NOMO-1 treated with DMSO at 0.1 percent for 48 hours (cell line): ENCODE results near the gene C1orf167.

ENCODE experiments used
- DNase-seq: peaks from one replicate; lab custom pipeline; 2025; ENCODE audit not compliant: unreplicated experiment; lab: John Stamatoyannopoulos, UW

Gene C1orf167

DNA sequence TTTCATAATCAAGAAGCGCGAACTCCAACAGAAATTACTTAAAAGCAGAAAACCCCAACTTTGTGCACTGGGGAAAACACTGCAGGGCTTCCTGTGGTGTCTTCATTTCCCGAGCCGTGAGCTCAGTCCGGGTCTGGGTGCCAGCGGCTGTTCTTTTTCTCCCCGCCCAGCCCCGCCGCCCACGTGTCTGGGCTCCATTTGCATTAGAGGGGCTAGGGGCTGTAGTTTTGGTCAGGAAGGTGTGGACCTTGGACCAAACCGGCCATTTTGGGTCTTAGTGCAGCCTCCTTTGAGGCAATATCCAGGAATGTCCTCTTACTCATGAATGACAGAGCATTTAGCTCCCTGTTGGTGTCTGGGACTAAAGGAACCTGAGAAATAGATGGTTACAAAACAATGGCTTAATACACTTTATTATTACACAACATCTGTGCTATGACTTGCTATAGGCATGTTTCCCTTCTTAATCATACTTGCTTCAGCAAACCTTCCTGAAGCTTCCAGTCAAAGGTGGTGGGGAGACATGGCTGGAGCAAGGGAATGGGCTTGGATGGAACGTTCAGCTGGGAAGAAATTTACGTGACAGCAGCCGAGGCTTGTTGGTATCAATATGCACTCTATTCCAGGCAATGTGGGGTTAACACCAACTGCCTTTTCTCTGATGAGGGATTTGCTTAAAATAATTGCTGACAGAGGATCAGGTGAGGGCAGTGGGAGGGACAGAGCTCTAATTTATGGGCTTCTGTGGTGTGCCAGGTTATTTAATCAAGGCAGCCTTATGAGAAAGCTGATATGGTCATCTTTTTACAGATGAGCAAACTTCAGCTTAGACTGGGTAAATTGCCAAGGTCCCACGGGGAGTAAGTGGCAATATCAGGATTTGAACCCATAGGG is 25.0 kb upstream of the C1orf167 start:
- DNase-seq, result peak; percentile 88

DNA sequence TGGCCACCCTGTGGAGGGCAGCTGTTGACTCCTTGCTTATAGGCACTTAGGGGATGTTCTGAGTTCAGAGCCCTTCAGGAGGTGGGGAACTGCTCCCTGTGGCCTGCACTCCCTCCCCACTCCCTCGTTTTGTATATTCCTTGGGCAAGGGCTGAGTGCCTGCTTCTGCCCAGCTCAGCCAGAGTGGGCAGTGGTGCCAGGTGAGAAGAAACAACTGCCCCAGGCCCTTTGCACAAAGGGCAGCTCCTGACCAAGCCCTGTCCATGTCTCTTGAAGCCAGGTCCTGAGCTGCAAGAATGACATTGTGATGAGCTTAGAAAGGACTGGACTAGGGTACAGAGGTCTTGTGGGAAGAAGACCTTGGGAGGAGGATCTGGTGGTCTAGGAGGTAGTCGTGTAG is 23.9 kb upstream of the C1orf167 start:
- no peak for DNase-seq

DNA sequence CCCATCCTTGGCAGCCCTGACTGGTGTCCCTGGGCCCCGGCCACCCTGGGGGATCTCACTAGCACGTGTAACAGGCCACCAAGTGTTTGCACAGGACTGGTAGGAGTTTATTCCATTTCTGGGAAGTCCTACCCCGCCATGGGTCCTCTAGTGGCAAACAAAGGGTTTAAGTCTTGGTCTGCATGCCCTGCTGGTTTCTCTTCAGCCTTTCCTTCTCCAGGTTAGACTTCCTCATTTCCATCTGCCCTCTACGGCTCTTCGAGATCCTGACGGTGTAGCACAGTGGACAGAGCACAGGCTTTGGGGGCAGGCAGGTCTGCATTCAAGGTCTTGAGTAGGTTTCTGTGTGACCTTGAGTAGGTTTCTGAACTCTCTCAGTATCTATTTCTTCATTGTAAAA is 23.2 kb upstream of the C1orf167 start:
- peak; percentile 45 for DNase-seq

DNA sequence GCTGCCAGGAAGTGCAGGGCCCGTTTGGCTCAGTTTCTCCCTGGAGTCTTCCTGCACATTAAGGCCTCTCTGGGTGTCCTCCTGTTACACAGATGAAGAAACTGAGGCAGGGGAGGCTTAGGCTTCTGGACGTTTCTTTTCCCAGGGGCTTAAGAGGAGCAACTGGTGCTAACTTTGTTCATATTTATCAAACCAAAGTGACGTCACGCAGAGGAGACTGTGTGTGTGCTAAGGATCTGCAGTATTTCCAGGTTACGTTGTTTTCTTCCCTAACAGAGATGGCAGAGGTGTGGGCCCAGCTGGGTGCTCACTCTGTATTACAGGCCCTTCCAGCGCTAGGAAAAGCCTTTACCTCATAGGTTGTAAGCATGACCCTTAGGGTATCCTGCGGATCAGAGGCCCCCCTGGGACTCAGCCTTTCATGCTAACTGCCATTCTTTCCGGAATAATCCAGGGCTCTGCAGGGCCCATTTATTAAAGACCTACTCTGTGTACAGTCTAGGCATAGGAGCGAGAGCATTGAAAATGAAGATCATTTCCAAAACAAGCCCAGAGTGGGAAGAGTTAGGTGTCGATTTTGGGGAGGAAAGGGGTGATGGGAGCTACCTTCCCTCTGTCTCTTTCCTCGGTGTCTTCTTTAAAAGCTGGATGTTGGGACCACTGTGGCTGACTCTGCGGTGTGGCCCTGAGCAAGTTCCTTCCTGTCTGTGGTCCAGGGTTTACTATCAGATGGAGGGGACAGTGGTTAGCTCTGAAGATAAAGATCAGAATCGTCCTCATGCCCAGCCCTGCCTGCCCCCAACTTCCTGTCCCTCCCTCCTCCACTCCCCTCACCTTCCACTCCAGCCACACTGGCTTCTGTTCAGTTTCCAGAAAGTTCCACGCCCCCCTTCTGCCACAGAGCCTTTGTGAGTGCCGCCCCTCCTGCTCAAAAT is 21.5 kb upstream of the C1orf167 start:
- DNase-seq, result peak; percentile 76

DNA sequence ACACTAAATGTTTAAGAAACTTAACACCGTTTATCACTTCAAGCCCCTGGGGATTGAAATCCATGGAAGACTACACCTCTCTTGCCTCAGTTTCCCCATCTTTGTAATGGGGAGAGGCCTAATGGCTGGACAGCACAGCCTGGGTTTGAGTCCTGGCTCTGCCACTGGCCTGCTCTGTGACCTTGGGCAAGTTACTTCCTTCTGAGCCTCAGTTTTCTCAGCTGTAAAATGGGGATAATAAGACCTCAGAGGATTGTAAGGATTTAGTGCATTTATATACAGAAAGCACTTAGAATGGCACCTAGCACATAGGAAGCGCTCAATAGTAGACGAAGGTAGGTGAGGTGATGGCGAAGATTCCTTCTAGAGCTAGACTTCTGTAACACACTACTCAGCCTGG is 20.5 kb upstream of the C1orf167 start:
- DNase-seq, result no peak

DNA sequence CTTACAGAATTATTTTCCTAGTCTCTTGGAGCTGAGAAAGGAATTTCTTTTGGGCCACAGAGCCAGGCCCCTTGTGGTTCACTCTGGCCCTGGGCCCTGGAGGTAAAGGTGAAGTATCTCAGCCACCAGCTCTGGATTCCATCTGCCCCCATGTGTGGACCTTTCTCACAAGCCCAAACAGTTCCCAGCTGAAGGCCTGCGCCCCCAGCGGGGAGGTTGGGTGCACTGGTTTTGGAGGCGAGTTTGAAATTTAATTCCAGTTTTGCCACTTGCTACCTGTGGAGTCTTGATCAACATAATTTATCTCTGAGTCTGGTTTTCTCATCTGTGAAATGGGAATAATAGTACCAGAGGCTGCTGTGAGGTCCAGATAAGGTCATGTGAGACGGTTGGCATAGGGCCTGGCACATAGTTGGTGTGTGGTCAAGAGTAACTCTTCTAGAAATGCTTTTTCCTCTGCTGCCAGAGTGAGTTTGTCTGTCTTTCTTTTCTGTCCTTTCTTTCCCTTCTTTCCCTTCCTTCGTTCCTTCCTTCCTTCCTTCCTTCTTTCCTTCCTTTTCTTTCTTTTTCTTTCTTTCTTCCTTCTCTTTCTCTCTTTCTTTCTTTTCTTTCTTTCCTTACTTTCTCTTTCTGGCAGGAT is 20.0 kb upstream of the C1orf167 start:
- no peak for DNase-seq

DNA sequence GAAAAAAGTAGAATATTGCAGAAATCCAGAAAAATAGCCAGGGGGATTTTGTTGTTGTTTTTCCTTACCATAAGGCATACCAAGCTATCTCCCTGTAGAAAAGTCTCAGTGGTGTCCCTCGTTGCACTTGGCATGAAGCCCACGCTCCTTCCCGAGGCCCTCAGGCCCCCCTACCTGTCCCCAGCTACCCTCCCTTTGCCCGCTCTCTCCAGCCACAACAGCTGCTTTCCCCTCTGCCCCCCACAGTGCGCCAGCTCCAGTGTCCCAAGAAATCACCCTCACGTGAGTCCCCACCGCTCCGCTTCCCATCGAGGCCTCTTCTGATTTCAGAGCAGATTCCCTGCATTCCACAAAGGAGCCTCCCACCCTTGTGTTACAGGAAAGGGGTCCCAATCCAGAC is 17.7 kb upstream of the C1orf167 start:
- no peak for DNase-seq

DNA sequence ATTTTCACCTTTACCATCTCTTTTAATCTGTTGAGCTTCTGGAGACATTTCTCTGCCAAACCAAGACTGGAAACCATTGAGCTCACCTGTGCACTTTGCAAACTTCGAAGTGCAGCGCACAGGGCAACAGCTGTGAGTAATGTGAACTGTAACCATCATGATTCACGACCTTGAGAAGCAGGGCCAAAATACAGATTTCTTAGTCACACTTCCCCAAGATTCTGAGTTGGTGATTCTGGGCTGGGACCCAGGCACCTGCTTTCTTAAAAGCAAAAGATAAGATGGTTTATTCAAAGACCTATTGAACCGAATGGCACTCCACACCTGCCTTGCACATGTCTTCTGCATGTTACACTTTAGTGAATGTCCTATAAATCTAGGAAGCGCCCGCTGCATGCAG is 15.9 kb upstream of the C1orf167 start:
- no peak for DNase-seq

DNA sequence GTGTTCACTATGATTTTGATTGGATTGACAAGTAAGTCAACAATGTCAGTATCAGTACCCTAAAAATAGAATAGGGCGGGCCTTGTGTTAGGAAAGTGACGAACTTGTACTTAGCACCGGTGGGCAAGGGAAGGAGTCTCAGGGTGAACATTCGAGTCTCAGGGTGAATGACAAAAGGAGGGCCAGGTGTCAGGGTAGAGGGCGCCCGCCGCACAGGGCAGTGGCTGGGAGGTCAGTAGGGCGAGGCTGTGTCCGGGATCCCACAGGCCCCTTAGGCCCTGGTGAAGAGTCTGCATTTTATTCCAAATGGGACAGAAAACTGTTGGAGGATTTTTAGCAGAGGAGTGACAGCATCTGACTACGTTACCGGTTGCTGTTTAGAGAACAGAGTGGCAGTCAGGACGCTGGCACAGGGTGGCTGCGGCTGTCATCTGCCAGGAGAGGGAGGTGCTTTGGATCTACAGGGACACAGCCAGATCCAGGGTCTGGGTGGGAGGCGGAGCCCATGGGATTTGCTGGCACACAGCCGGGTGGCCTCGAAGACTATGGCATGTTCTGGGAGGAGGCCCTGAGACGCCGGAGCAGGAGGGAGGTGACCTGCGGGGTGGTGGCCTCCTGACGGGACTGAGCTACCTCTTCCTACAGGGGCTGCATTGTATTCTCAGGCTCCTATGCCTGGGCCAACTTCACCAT is 15.1 kb upstream of the C1orf167 start:
- no peak for DNase-seq

DNA sequence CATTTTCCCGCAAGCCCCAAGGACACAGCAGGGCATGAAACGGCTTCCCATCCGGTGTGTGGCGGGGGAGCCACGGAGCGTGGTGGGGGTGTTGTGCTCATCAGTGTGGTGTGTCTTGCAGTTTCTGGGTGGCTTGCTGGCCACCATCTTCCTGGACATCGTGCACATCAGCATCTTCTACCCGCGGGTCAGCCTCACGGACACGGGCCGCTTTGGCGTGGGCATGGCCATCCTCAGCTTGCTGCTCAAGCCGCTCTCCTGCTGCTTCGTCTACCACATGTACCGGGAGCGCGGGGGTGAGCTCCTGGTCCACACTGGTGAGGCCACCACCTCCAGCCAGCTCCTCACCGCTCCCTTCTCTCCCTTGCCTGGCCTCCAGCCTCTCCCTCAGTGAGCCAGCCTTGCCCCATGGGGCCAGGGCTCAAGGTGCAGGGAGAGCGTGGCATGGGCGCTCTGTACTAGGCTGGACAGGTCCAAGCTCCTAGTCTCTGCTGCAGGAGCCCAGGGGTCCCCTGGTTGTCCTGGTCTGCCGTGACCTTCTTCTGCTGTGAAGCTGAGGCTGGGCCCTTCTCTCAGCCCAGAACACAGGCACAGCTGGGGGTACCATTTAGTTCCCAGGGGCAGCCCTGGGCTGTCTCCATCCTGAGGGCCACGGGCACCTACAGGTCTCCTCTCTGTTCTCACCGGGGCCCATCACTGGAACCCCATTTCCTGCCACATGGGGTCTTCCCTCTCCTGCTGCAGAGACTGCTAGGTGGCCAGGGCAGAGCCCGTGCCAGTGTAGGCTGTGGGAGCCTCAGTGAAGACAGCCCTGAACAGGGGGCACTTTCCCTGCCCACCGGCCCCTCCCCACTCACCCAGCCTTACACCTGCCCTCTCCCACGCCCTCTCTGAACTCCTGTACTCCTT is 13.4 kb upstream of the C1orf167 start:
- DNase-seq, result no peak

DNA sequence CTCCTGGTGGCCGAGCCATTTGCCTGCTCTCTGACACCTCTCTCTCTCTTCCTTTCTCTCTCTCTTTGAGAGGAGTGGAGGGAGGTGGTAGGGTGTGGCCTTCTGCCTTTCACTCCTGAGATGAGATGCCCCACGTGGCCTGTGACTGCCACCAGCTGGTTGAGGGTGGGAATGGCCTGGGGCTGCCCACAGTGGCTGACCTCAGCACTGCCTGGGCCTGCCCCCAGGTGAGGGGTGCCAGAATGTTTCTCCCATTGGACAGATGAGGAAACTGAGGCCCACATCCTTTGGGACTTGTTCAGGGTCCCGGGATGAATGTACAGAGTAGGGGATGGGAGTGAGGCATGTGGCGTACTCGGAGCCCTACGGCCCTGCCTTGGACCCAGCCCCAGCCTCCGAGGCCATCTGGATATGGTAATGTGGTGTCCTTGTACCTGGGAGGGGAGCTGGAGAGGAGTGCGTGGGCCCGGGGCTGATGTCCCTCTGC is 12.7 kb upstream of the C1orf167 start:
- DNase-seq, result peak; percentile 53

DNA sequence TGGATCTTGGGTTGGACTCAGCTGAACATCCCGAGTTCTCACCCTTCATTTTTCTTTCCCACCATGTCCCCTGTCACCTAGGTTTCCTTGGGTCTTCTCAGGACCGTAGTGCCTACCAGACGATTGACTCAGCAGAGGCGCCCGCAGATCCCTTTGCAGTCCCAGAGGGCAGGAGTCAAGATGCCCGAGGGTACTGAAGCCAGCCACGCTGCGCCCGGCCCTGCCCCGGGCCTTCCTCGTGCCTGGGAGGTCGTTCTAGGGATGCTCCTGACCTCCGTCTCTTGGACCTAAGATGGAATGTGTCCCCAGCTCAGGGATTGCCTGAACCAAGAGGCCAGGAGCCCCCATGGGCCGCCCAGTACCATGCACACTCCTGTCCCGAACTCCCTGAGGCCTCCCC is 12.0 kb upstream of the C1orf167 start:
- no peak for DNase-seq

DNA sequence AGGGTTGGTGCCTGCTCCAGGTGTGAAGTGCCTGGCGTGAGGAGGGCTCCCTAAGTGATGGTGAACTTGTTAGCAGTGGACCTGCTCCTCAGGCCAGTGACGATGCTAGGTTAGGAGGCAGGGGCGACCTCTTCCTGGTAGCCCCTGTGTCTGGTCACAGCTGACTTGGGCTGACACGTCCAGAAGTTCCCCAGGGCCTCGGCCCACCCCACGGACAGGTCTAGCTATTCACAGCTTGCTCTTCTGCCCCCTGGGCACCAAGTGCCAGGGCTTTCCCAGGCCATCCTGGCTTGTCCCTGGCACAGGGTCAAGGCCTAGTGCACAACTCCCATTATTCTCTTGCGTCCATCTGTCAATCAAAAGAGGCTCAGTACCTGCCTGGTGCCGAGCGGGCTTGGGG is 10.9 kb upstream of the C1orf167 start:
- DNase-seq, result no peak

DNA sequence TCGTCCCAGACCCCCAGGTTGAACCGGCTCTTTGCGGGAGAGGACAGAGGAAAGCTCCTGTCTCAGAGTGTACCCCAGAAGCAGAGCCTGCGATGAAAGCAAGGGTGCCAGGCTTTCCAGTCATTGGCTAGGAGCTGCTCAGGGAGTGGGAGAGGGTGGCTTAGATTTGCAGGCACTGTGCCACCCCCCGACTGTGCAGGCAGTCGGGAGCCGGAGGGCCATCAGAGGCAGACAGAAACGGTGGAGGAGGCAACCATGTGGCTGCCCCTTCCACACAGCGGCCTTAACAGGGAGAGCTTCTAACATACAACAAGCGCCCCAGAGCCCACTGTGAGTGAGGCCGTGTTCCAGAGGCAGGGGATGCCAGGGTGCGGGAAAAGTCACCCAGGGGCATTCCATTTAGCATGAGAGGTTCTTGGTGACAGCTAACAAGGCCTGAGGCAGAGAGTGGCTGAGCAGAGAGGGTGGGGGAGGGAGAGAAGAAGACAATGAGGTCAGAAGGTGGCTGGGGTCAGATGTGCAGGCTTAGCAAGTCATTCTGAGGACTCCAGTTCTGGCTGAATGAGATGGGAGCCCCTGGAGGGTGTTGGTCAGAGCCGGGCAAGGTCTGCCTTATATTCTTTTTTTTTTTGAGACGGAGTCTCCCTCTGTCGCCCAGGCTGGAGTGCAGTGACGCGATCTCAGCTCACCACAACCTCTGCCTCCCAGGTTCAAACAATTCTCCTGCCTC is 9.5 kb upstream of the C1orf167 start:
- DNase-seq, result no peak

DNA sequence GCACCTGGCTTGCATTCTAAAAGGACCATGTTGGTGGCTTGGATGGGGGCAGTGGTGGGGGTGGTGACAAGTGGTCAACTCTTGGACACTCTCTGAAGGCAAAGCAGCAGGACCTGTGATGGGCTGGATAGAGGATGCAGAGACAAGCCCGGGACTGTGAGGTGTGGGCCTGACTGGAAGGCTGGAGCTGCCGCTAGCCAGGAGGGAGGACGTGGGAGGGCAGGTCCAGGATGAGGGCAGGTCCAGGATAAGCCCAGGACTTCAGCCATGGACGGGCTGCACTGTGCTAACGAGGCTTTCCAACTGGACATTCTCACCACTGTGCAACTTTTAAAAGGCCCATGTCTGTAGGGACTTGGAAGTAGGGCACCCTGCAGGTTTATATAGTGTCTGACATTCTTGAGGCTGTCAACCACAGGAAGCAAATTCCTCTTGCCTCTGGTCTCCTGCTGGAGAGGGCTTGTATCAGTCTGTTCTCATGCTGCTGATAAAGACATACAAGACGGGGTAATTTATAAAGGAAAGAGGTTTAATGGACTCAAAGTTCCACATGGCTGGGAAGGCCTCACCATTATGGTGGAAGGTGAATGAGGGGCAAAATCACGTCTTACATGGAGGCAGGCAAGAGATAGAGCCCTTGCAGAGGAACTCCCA is 8.3 kb upstream of the C1orf167 start:
- no peak for DNase-seq

DNA sequence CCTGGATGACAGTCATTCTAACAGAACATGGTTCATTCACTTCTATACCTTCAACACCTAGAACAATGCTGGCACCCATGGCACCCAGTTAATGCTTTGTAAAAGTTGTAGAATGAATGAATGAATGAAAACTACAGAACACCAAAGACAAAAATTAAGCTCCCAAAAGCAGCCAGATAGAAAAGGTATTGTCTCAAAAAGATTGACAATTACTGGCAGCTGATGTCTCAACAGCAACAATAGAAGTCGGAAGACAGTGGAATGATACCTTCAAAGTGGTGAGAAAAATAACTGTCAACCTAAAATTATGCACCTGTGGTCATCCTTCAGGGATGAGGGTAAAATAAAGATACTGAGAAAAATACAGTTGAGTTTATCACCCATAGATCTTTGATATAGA is 4.9 kb upstream of the C1orf167 start:
- no peak for DNase-seq

DNA sequence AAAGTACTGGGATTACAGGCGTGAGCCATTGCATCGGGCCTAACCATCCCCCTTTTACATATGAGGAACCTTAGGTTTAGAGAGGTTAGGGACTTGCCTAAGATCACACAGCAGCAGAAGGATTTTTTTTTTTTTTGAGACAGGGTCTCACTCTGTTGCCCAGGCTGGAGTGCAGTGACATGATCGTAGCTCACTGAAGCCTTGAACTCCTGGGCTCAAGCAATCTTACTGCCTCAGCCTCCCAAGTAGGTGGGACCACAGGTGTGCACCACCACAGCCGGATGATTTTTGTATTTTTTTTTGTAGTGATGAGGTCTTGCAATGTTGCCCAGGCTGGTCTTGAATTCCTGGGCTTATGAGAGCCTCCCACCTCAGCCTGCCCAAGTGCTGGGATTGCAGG is 2.2 kb upstream of the C1orf167 start:
- DNase-seq, result no peak

DNA sequence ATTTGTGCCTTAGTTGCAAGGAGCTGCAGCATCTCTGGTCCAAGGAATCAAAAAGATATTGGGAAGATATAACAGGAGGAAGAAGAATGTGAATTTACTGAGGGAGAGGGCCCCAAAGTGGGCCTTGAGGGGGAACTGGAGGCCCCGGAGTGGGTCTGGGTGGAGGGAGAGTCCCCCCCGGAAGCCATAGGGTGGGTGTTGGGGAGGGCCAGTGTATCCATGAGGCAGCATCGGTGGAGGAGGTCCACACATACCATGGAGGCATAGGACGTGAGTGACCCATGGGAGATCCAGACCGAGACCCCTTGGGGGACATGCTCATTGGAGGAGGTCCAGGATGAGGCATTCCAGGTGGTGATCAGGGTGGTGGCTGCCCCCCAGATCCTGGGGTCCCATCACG is 708 bp upstream of the C1orf167 start:
- DNase-seq, result no peak

DNA sequence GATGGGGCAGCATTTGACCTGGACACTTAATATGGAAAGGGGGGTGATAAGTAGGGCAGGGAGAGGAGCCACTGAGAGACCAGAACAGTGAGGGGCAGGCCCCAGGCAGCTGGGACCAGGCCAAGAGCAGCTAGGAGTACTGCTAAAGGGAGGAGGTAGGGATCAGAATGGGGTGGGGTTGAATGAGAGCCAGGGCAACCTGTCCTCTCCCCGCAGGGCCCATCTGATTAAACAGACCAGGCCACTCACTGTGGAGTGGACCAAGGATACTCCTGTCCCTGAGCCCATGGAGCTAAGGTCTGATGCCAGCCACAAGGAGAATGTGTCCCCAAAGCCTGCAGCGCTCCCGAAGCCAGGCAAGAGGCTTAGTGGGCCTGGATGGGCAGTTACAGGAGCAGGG is 2.1 kb downstream of the C1orf167 start:
- no peak for DNase-seq
